HepG2 (cell line): ENCODE measurements around the gene IKZF5. TPM values are rescaled to one million over a fixed set of nuclear protein-coding genes. Genes with fewer than 3 reads are reported as not detected.

Experiments used
- CBX1 ChIP-seq: IDR thresholded peaks from one replicate; pipeline ENCODE4 v1.6.1; 2016; ENCODE audit warnings: antibody characterized with exemption, low read depth
- KLF13 ChIP-seq: sonication (generic); formaldehyde crosslinking; IDR thresholded peaks from 2 replicates; pipeline ENCODE4 v1.4.0; 2020; ENCODE audit warnings: mild to moderate bottlenecking, missing genetic modification reagents
- NCOR1 ChIP-seq: fragments of 200-600 bp; sonication (generic); IDR thresholded peaks from 2 replicates; pipeline ENCODE4 v1.7.0; 2017; ENCODE audit warnings: antibody characterized with exemption, low read length, borderline replicate concordance
- NR2F1 ChIP-seq, 2 experiments: fragments of 450-650 bp in 1 of 2; formaldehyde crosslinking in 1 of 2; IDR thresholded peaks; 2 replicates each; pipeline versions ENCODE4 v1.5.0 to v1.6.1; 2016 to 2020; ENCODE audit warnings: mild to moderate bottlenecking in 1 of 2, missing compliant biosample characterization in 1 of 2, missing genetic modification reagents in 1 of 2, moderate library complexity in 1 of 2
- POGZ ChIP-seq: sonication (generic); formaldehyde crosslinking; IDR thresholded peaks from 2 replicates; pipeline ENCODE4 v1.4.0; 2020; ENCODE audit warnings: mild to moderate bottlenecking, missing genetic modification reagents
- ZBTB7A ChIP-seq: sonication (generic); formaldehyde crosslinking; IDR thresholded peaks from 2 replicates; pipeline ENCODE4 v1.8.0; 2022; ENCODE audit warnings: mild to moderate bottlenecking, missing genetic modification reagents
- ZNF256 ChIP-seq: sonication (generic); formaldehyde crosslinking; conservative IDR thresholded peaks from 2 replicates; pipeline ENCODE4 v1.4.0; 2020; ENCODE audit warnings: missing genetic modification reagents
- ZNF292 ChIP-seq: sonication (generic); formaldehyde crosslinking; IDR thresholded peaks from 2 replicates; pipeline ENCODE4 v1.8.1; 2022; ENCODE audit warnings: mild to moderate bottlenecking, low read depth, missing genetic modification reagents, borderline replicate concordance
- ZNF646 ChIP-seq: sonication (generic); formaldehyde crosslinking; IDR thresholded peaks from 2 replicates; pipeline ENCODE4 v1.9.0; 2021; ENCODE audit warnings: mild to moderate bottlenecking, missing genetic modification reagents
- ZNF850 ChIP-seq: sonication (generic); formaldehyde crosslinking; conservative IDR thresholded peaks from 2 replicates; pipeline ENCODE4 v1.9.0; 2021; ENCODE audit warnings: mild to moderate bottlenecking, missing genetic modification reagents
- polyA plus RNA-seq, 8 experiments: library from polyadenylated mRNA; depleted of rRNA in 3 of 8; stranded (reverse) in 7 of 8; unstranded in 1 of 8; fragments of >200 nt; fragmentation: Illumina TruSeq in 4 of 8; extraction: Trizol in 4 of 8; gene quantifications; 2 replicates each; pipeline versions ENCODE4 v1.2.1 to v1.2.3, GENCODE V29; 2011 to 2016; ENCODE audit warnings: low read depth in 4 of 8, missing spikeins in 1 of 8, mixed read lengths in 1 of 8; ENCODE audit not compliant: insufficient read depth in 1 of 8
- total RNA-seq, 5 experiments: library from RNA; depleted of rRNA; stranded (reverse); fragments of >200 nt; fragmentation: Illumina TruSeq; extraction: Trizol; gene quantifications; 2 replicates each; pipeline ENCODE4 v1.2.3, GENCODE V29; 2016; ENCODE audit warnings: low read depth in 1 of 5
- TF ChIP-seq, protein P1 (sequence below): IDR thresholded peaks from 2 replicates; pipeline ENCODE4 v1.6.1; 2018; ENCODE audit warnings: missing genetic modification reagents
- TF ChIP-seq, protein P2 (sequence below): IDR thresholded peaks from 2 replicates; pipeline ENCODE4 v1.6.1; 2016; ENCODE audit warnings: mild to moderate bottlenecking, missing biosample characterization, missing genetic modification reagents
- TF ChIP-seq, protein P3 (sequence below): sonication (generic); formaldehyde crosslinking; IDR thresholded peaks from 2 replicates; pipeline ENCODE4 v1.4.0; 2020; ENCODE audit warnings: missing genetic modification reagents
- TF ChIP-seq, protein P4 (sequence below): sonication (generic); formaldehyde crosslinking; IDR thresholded peaks from 2 replicates; pipeline ENCODE4 v1.5.1; 2020; ENCODE audit warnings: mild to moderate bottlenecking, missing genetic modification reagents, moderate library complexity

IKZF5 gene
- total and polyA plus RNA-seq, 2 of the 13 experiments (the other 11 are each of a cell fraction or from before 2014, with no cell fraction given), result 3.7 to 12.0 TPM

DNA sequence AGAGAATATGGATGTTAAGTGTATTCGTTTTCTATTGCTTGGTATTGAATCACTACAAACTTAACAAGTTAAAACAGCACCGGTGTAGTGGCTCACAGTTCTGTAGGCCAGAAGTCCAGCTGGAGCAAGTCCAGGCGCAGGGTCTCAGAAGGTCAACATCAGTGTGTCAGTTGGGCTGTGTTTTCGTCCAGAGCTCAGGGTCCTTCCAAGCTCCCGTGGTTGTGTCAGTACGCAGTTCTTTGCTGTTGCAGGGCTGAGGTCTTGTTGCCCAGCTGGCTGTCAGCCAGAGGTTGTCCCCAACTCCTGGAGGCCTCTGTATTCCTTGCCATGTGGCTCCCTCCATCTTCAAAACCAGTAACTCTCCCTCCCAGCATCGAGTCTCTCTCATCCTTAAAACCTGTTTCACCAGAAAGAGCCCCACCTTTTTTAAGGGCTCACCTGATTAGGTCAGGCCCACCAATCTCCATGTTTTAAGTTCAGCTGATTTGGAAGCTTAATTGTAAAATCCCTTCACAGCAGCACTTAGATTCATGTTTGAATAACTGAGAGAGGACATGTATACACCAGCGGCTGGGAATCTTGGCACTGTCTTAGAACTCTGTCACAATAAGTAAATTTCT, 27.0 kb upstream of the IKZF5 start (continued):
- TF ChIP-seq, protein P1, sequence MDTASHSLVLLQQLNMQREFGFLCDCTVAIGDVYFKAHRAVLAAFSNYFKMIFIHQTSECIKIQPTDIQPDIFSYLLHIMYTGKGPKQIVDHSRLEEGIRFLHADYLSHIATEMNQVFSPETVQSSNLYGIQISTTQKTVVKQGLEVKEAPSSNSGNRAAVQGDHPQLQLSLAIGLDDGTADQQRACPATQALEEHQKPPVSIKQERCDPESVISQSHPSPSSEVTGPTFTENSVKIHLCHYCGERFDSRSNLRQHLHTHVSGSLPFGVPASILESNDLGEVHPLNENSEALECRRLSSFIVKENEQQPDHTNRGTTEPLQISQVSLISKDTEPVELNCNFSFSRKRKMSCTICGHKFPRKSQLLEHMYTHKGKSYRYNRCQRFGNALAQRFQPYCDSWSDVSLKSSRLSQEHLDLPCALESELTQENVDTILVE (CRISPR knock-in tag), result peak; percentile 27; the same call in 1 of the 2 replicates
- TF ChIP-seq ZNF256 (CRISPR knock-in tag), result no peak
- TF ChIP-seq POGZ (CRISPR knock-in tag), result peak; percentile 75
- TF ChIP-seq KLF13 (CRISPR knock-in tag), result no peak
- TF ChIP-seq NCOR1, result peak; percentile 64; the same call in 1 of the 2 replicates
- TF ChIP-seq CBX1, result peak; percentile 48
- TF ChIP-seq, protein P2, sequence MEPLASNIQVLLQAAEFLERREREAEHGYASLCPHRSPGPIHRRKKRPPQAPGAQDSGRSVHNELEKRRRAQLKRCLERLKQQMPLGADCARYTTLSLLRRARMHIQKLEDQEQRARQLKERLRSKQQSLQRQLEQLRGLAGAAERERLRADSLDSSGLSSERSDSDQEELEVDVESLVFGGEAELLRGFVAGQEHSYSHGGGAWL (CRISPR knock-in tag), result no peak
- TF ChIP-seq ZNF646 (CRISPR knock-in tag), result peak; percentile 72
- TF ChIP-seq, protein P3, sequence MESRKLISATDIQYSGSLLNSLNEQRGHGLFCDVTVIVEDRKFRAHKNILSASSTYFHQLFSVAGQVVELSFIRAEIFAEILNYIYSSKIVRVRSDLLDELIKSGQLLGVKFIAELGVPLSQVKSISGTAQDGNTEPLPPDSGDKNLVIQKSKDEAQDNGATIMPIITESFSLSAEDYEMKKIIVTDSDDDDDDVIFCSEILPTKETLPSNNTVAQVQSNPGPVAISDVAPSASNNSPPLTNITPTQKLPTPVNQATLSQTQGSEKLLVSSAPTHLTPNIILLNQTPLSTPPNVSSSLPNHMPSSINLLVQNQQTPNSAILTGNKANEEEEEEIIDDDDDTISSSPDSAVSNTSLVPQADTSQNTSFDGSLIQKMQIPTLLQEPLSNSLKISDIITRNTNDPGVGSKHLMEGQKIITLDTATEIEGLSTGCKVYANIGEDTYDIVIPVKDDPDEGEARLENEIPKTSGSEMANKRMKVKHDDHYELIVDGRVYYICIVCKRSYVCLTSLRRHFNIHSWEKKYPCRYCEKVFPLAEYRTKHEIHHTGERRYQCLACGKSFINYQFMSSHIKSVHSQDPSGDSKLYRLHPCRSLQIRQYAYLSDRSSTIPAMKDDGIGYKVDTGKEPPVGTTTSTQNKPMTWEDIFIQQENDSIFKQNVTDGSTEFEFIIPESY (CRISPR knock-in tag), result peak; percentile 46; the same call in 1 of the 2 replicates
- TF ChIP-seq ZNF292 (CRISPR knock-in tag), result peak; percentile 77; the same call in 1 of the 2 replicates
- peak; percentile 77 to 83 for TF ChIP-seq NR2F1 (CRISPR knock-in tag; IDR thresholded peaks at IDR 0.05)
- no peak for TF ChIP-seq ZNF850 (CRISPR knock-in tag)
- peak; percentile 66; the same call in 1 of the 2 replicates for TF ChIP-seq ZBTB7A (CRISPR knock-in tag)
- TF ChIP-seq, protein P4, sequence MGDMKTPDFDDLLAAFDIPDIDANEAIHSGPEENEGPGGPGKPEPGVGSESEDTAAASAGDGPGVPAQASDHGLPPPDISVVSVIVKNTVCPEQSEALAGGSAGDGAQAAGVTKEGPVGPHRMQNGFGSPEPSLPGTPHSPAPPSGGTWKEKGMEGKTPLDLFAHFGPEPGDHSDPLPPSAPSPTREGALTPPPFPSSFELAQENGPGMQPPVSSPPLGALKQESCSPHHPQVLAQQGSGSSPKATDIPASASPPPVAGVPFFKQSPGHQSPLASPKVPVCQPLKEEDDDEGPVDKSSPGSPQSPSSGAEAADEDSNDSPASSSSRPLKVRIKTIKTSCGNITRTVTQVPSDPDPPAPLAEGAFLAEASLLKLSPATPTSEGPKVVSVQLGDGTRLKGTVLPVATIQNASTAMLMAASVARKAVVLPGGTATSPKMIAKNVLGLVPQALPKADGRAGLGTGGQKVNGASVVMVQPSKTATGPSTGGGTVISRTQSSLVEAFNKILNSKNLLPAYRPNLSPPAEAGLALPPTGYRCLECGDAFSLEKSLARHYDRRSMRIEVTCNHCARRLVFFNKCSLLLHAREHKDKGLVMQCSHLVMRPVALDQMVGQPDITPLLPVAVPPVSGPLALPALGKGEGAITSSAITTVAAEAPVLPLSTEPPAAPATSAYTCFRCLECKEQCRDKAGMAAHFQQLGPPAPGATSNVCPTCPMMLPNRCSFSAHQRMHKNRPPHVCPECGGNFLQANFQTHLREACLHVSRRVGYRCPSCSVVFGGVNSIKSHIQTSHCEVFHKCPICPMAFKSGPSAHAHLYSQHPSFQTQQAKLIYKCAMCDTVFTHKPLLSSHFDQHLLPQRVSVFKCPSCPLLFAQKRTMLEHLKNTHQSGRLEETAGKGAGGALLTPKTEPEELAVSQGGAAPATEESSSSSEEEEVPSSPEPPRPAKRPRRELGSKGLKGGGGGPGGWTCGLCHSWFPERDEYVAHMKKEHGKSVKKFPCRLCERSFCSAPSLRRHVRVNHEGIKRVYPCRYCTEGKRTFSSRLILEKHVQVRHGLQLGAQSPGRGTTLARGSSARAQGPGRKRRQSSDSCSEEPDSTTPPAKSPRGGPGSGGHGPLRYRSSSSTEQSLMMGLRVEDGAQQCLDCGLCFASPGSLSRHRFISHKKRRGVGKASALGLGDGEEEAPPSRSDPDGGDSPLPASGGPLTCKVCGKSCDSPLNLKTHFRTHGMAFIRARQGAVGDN (CRISPR knock-in tag), result peak; percentile 78
